Stimulated activated CD4-positive, alpha-beta T cell treated with anti-CD3 and anti-CD28 coated beads, Interleukin-4, amount 100 ng/mL, for 4 hours (primary cell): ENCODE results near the gene KRTAP10-12.

Experiments used
- DNase-seq, 2 experiments: peaks; one replicate each; pipeline ENCODE4 v3.0.0-alpha.2; 2020

KRTAP10-12 gene

DNA sequence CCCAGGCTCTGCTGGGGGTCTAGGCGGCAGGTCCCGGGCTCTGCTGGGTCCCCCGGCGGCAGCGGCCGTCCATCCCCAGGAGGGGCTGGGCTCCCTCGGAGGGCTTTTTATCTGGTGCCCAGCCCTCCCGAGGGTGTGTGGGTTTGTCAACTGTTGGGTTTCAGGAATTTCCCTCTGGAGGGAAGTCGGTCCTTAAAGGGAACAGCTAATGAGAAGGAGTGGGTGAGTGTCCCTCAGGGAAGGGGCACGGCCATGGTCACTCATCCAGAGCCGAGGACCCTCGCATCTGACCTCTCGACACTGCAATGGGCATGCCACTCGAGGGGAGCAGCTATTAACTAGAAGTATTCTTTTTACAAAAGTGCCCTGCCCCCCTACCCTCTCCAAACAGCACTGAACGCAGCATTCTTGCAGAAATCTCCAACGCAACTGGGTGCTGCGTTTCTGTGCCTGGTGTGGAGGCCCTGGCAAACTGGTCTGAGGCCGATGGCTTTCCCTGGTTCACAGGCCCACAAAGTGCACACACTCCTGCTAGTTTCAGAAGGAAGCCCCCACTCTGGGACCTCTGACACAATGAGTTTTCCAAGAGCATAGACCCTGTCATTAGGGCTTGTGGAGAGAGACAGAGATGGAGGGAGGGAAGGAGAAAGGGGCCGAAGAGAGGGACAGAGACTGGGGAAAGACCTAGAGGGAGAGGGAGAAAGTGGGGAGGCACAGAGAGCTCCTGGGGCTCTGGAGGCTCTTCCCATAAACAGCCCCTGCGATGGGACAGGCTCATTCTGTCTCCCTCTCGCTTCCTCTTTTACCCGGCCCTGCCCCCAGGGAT is 15.4 kb downstream of the KRTAP10-12 start:
- no peak for DNase-seq

GRCh38 chr21:44713130-44713529 is 16.2 kb downstream of the KRTAP10-12 start:
- no peak for DNase-seq

DNA sequence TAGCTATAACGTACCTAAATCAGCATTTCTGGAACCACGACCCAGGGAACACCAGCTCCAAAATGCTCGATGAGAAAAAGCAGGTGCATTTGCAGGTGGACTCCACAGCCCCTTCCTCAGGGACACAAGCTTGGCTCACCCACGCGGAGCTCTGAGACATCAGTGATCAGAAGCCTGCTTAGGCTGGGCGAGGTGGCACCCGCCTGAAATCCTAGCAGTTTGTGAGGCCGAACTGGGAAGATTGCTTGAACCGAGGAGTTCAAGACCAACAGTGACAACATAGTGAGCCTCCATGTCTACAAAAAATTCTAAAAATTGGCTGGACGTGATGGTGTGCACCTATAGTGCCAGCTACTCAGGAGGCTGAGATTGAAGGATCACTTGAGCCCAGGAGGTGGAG is 16.9 kb downstream of the KRTAP10-12 start:
- no peak for DNase-seq

- DNase-seq = no peak
Observed at GRCh38 chr21:44714905-44715304, 17.9 kb downstream of the KRTAP10-12 start.

GRCh38 chr21:44716984-44717383 is 20.0 kb downstream of the KRTAP10-12 start:
- no peak for DNase-seq

DNA sequence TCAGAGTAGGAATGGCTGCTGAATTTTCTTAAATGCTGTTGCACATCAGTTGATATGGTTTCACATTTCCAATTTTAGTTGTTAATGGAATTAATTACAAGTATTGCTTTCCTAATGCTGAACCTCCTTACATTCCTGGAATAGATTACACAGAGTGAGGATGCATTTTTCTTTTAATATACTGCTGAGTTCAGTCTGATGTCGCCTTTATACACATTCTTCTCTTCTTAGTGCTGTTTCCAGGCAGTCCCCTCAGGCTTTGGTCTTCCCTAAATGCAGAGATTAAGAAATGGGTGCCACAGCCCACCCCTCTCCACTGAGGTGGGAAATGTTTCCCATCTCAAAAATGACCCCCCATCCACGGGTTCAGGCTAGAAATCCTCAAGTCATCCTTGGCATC is 21.1 kb downstream of the KRTAP10-12 start:
- DNase-seq = no peak

DNA sequence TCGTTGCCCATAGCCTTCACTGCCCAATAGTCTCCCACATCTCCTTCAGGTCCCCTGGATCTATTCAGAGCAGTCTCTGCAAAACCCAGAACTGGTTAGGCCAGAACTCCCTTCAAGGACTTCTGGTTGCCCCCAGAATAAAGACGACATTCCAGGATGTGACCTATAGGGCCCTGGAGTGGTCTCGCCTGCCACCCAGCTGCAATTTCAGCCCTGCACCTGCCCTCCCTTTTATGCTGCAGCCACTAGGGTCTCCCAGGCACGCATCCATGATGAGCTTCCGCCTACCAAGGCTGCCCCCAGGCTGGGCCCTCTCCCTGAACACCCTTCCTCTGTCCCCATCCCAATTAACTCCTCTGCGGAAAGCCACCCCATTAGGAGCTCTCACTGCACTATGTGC is 21.6 kb downstream of the KRTAP10-12 start:
- no peak for DNase-seq

GRCh38 chr21:44720170-44720569 is 23.2 kb downstream of the KRTAP10-12 start:
- DNase-seq = no peak

DNA sequence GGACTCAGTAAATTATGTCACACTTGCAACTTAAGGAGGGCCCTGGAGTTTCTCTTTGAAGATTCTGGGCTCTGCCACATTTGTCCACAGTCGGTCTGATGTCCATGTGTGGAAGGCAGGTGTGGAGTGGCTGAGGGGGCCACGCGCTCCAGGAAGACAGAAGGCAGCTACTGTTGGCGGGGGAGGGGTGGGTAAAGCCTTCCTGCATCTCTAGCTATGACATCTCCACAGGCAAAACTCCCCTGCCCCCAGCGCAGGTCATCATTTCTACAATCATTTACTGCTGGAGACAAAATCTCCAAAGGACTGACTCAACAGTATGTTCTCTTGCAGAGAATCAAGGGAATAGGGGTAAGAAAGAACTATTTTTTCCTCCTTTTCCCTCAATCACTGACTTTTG is 25.8 kb downstream of the KRTAP10-12 start:
- DNase-seq = no peak

DNA sequence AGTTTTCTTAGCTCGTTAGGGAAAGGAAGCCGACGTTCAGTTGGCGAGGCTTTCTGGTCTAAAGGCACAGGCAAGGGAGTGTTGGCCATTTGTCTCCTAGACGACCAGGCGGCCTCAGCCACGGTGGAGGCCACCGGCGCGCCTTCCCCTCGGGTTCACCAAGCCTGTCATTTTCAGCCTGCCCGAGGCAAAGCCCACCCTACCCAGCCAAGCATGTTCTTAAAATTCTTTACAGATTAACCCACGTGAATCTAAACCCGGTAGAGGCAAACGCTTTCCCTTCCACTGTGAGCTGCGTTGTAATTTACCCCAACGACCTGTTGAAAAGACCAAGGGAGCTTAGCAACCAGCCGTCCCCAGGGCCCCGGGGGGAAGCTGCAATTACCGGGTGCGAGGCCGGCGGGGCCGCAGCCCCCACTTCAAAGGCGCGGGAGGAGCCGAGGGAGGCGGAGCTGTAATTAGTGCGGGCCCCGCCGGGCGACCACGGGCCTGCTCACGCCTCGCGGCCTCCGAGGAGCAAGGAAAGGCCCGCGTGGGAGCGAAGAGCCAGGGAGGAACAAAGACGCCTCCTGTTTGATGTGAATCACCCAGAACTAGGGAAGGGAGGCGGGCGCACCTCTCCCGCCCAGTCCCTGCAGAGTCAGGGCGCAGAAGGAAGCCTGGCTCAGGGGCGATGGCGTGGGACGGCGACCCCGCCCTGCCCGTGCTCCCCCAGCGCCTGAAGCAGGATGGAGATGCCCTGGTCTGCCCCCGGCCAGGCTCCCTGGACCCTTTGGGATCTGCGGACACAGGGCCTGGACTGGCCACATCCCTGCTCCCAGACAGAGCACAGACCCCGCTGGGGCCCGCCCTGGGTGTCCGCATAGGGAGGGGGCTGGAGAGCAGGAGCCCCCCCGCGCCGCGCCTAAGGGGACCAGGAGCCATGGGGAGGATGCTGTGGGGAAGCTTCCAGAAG is 26.5 kb downstream of the KRTAP10-12 start:
- no peak for DNase-seq

DNA sequence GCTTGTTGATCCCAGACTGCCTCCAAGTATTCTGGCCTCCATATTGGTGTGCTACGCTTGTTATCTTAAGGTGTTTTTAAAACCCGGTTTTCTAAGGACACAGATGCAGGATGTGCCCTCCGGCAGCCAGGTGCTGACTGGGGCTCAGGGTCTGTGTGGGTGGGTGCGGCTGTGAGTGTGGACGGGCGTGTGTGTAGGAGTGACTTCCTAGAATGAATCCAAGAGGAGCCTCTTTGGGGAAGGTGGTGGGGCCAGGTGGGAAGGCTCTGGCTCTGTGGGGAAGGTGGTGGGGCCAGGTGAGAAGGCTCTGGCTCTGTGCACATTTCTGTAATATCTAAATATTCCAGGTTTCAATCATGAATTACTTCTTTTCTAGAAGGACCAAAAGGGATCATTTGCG is 27.2 kb downstream of the KRTAP10-12 start:
- DNase-seq = no peak

DNA sequence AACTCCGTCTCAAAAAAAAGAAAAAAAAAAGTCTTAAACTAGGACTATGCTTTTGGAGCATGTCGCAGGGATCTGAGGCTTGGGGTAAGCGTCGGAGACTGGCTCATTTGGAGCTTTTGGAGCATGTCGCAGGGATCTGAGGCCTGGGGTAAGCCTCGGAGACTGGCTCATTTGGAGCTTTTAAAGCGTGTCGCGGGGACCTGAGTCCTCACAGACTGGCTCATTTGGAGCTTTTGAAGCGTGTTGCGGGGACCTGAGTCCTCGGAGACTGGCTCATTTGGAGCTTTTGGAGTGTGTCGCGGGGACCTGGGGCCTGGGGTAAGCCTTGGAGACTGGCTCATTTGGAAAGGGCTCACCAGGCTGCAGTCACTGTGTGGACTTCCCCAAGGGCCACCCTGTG is 28.0 kb downstream of the KRTAP10-12 start:
- DNase-seq = no peak

DNA sequence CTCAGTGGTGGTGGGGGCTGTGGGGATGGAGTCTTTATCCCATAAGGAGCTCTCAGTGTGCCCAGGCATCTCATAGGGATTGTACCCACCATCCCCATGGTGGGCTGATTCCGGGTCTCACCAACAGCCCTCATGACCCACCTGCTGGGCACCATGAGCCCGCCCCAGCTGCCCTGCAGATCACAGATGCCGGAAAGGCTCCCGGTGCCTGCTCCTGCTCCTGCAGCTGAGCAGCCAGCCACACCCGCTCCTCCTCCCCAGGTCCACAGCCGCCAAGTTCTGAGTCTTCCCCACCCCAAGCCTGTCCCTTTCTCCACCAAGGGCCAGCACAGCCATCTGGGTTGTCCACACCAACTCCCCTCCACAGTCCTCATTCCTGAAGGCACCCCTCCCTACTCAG is 29.9 kb downstream of the KRTAP10-12 start:
- DNase-seq = no peak

DNA sequence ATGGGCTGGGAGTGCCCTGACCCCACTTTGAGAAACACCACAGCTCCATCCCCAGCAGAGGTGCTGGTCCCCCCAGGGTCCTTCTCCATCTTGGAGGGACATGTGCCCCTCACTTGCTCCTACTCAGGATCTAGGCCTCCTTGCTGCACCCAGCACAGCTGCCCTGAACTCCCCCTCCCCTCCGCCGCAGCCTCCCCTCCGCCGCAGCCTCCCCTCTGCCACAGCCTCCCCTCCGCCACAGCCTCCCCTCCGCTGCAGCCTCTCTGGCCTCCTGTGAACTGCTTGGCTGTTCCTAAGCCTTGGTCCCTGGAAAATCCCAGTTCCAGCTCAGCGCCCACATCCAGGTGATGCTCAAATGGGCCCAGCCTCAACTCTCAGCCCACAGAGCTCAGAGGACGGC is 30.3 kb downstream of the KRTAP10-12 start:
- no peak for DNase-seq

DNA sequence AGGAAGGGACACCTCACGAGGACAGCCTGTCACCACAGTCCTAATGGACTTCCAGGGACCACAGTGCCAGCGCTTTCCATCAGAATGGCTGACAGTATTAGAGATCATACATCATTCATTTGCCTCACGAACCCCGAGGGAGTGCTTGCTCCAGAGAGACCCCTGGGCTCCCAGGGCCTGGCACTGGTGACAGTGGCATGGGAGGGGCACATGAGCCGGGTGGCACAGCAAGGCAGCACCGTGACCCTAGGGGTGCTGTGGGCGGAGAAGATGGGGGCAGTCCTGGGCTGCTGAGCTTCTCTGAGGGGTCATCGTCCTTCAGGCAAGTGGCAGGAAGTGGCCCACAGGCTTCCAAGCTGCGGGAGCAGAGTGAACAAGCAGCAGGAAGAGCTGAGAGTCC is 30.8 kb downstream of the KRTAP10-12 start:
- DNase-seq = no peak

DNA sequence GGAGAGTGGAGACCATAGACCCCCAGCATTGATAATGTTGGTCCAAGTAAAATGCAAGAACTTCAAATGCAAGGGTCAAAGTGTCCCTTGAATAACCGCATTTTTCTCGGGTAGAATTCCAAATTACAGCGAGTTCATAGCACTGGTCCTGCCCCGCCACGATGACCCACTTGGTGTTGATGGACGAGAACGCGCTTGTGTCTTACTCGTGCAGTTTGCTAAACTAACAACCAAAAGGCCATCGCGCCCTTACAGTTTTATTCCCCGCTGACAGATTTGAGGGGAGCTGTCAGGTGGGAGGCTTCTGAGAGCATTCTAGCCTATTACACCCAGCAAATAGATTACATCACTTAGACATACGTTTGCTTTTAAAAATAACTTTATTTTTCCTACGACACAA is 31.7 kb downstream of the KRTAP10-12 start:
- no peak for DNase-seq

- DNase-seq = no peak
Observed at GRCh38 chr21:44729336-44730027, 32.5 kb downstream of the KRTAP10-12 start.

DNA sequence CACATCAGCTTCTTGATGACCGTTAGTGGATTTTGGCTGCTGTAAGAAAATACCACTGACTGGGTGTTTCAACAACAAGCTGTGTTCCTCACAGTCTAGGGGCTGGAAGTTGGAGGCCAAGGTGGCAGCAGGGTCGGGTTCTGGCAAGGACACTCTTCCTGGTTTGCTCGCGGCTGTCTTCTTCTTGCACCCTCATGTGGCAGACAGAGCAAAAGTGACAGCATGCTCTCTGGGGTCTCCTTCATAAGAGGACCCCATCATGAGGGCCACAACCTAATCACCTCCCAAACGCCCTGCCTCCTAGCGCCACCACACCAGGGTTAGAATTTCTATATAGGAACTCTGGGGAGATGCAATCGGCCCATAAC is 33.0 kb downstream of the KRTAP10-12 start:
- no peak for DNase-seq

GRCh38 chr21:44730951-44731579 is 34.1 kb downstream of the KRTAP10-12 start:
- no peak for DNase-seq

DNA sequence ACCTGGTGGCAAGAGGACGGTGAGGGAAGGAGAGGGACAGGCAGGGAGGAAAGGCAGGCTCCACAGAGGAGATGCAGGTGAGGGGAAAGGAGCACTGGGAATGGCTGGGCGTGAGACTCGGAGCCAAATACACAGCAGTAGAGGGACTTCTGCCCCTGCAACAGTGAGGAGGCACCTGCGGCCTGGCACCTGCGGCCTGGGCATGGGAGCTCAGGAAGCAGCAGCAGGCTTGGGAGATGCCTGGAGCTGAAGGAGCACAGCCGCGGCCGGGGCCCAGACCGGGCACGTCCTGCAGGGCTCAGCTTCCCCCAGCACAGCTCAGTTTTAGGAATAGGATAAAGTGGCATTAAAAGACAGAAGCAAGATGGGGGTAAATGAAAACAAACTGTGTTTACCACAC is 35.3 kb downstream of the KRTAP10-12 start:
- no peak for DNase-seq

DNA sequence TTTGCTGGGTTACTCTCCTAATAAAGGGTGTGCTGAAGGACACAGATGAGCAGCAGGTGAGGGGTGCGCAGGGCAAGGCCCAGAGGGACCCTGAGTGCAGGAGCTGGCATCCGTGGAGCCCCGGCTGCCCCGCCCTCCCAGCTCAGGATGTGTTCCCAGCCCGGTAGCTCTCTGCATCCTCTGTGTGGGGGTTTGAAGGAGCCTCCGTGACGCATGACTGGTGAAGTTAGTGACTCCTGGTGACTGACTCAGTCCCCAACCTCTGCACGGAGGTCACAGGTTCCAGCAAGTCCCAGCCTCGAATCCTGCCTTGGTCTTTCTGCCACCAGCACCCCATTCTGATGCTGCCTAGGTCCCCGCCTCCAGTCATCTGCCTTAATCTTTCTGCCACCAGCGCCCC is 36.0 kb downstream of the KRTAP10-12 start:
- no peak for DNase-seq

DNA sequence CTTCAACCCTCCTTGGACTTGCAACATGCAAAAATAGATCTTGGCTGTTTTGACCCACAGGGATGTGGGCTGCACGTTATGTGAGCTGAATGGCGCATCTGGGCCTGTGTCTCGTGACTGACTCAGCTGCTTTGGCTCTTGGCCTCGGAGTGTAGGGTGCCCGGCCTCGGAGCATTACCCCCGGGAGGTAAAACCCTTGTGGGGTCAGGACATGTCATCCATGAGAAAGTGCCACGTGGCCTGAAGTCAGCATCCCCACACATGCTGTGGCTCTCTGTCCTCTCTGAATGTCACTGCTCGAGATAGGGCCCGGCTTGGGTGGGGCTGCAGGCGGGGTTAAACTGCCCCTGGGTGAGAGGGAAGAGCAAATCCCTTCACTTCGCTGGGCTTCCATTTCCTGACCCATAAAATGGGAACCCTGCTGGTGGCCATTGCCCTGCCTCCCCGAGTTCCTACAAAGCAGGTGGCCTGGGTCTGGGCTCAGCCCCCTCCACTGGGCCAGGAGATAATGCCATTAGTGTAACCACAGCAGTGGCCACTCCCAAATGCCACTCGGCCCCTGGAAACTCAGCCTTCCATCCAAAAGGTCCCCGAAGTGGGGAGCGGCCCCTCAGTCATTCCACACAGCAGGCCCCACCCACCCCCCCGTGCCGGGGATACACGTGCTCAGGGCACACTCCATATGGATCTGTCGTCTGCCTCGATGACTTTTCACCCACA is 37.2 kb downstream of the KRTAP10-12 start:
- DNase-seq = no peak
